HL-60/S4 treated with retinoic acid at 250 ng/mL for 4 days and 3 days (cell line): Measurements from ENCODE around the gene VSTM4.

Experiments used
- in situ Hi-C: fragments of 300-500 bp; cut with MboI; formaldehyde crosslinking; loops from 2 replicates; pipeline ENCODE4 v1.7.0; 2022; ENCODE audit warnings: low sequenced_read_pairs

The VSTM4 gene

GRCh38 chr10:49143249-49143648 is 27.9 kb upstream of the VSTM4 start:
- in situ Hi-C loops, result no loop called here

DNA sequence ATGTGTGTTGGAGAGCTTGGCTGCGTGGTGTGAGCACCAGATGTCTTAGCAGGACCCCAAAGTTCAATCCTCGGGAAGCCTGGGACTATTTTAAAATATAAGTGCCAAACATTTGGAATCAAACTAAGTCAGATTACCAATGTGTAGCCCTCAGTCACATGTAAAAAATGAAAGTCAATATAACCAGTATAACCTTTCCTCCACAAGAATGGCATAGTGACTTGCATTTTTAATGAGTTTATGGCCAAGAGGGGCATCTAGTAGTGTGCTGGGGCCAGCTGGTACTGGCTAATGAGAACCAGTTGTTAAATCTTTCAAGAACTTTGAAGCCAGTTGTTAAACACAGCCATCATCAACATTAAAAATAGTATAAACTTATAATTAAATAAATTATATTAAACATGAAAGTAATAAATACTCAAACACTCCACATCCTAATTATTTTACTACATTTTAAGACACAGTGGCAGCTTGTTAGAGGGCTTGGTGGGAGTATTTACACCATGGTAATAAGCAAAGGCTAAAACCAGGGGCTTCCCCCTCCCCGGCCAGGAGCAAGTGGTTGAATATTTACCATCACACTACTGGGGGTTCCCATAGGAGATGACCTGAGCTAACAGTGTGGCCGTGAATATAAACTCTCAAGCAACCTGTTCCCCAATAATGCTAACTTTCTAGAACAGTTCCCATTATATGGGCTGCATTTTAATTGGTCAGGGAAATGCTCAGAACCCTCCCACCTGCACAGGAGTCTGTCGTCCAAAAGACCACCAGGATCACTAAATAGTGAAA is 26.4 kb upstream of the VSTM4 start:
- in situ Hi-C loops, result no loop called here

- in situ Hi-C loops, result no loop called here
Measured at GRCh38 chr10:49140304-49141177, 25.2 kb upstream of the VSTM4 start.

DNA sequence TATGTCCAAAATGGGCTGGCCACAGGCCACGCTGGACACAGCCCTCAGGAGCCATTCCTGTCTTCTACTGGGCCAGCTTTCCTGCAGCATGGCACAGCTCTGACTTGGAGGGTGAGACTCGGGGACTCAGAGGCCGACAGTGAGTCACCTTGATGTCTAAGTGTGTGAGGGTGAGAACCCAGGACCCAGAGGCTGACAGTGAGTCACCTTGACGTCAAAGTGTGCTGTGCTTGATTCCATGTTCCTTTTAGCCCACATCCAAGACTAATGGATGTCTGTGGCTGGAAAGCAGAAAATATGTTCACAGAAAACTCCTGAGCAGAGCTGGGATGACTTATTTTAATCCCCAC is 24.5 kb upstream of the VSTM4 start:
- in situ Hi-C loops, result no loop called here

DNA sequence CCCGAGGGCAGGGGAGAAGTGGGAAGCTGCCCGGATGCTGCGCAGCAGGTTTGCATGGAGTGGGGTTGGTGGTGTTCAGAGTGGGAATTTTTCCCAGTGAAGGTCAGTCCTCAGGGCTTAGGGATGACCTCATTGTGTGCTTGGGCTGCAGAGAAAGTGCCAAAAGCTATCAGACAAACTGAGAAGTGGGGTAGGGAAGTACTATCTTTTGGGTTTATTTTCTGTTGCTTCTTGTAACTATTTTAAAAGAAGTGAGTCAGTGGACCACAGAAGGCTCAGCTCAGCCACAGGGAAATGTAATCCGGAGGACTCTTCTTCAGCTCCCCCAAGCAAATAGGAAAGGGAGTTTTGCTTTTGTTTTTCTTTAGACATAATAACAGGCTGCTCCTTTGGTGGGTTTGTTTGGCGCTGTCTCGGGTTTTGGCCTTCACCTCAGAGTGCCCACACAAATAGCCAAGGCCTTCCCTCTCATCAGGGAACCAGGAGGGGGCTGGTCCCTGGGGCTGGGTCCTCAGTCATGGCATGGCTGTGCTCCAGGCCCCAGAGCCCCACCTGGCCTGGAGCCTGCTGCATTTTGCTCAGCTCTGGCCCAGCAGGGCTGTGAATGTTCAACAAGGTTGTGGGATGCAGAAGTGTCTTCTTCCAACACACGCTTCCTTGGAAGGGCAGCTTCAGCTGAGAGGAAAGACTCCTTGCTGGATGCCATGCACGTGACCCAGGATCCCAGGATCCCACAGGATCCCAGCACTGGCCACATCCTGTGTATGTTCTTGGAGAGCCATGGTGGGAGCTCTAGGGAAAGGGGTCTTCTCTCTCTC is 23.9 kb upstream of the VSTM4 start:
- in situ Hi-C loops, result no loop called here

DNA sequence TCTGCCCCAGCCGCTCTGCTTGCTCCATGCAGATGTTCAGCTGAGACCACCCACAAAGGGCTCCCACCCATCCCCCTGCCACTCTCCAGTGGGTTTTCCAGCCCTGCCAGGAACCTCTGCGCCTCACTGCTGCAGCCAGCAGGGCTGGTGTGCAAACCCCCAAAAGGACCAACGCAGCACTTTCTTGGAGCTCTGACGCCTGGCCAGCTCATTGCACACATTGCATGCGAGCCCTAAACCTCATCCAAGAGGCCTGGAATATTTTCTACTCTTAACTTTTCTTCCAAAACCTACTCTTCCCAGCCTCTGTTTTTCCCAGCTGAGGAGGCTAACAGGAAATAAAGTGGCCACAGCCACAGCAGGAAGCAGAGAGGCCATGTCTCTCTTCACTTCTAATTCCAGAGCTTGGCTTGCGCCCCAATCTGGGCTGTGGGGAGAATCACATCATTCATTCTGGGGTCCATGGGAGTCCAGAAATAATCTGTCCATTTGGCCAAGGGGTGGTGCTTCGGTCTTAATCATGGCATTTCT is 23.1 kb upstream of the VSTM4 start:
- in situ Hi-C loops, result no loop called here

DNA sequence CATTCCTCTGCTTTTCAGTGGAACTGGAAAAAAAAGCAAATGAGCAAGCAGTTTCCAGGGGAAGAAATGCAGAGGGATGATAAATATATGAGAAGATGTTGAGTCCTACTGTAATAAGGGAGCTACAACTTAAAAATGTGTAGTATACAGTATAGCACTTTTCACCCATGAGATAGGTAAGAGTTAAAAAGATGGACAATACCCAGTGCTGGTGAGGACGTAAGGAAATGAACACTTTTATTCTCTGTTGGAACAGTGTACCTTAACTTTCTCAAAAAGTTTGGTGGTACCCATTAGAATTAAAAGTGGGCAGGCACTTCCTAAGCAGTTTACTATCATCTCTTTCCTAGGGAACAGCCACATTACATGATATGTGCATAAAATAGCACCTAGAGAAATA is 21.2 kb upstream of the VSTM4 start:
- in situ Hi-C loops, result no loop called here

- in situ Hi-C loops, result no loop called here
Measured at GRCh38 chr10:49135575-49136313, 20.4 kb upstream of the VSTM4 start.

DNA sequence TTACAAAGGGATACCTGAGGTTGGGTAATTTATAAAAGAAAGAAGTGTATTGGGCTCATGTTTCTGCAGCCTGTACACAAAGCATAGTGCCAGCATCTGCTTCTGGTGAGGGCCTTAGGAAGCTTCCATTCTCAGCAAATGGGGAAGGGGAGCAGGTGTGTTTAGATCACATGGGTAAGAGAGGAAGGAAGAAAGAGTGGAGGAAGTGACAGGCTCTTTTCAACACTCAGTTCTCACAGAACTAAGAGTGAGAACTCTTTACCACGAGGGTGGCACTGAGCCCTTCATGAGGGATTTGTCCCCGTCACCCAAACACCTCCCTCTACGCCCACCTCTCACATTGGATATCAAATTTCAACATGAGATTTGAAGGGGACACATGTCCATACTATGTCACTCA is 19.0 kb upstream of the VSTM4 start:
- in situ Hi-C loops, result no loop called here

GRCh38 chr10:49133706-49134248 is 18.5 kb upstream of the VSTM4 start, which contains the start of gene FAM170B:
TSS of gene FAM170B (minus strand) at chr10:49134021. CDS start at chr10:49133918, 103 bp downstream.
- in situ Hi-C loops, result no loop called here

GRCh38 chr10:49132362-49132737 is 17.0 kb upstream of the VSTM4 start:
- in situ Hi-C loops, result no loop called here

- in situ Hi-C loops, result no loop called here
Measured at GRCh38 chr10:49131507-49132361, 16.4 kb upstream of the VSTM4 start.

GRCh38 chr10:49129376-49129775 is 14.1 kb upstream of the VSTM4 start:
- in situ Hi-C loops, result no loop called here

DNA sequence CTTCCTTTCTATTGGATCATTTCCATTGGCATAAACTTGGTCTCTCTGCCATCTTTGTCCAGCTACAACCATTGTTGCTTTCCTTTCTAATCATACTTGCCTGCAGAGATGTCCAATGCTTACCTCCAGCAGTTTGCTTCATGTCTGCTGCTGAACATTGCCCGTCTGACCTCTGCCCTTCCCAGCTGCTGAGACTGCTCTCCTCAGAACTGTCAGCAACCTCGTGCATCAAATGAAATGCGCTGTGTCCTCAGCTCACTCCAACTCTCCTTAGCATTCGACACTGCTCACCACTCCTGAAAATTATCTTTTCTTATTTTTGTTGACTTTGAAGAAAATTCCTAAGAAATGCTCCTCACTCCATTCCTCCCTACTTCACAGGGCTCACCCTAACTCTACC is 13.5 kb upstream of the VSTM4 start:
- in situ Hi-C loops, result no loop called here

DNA sequence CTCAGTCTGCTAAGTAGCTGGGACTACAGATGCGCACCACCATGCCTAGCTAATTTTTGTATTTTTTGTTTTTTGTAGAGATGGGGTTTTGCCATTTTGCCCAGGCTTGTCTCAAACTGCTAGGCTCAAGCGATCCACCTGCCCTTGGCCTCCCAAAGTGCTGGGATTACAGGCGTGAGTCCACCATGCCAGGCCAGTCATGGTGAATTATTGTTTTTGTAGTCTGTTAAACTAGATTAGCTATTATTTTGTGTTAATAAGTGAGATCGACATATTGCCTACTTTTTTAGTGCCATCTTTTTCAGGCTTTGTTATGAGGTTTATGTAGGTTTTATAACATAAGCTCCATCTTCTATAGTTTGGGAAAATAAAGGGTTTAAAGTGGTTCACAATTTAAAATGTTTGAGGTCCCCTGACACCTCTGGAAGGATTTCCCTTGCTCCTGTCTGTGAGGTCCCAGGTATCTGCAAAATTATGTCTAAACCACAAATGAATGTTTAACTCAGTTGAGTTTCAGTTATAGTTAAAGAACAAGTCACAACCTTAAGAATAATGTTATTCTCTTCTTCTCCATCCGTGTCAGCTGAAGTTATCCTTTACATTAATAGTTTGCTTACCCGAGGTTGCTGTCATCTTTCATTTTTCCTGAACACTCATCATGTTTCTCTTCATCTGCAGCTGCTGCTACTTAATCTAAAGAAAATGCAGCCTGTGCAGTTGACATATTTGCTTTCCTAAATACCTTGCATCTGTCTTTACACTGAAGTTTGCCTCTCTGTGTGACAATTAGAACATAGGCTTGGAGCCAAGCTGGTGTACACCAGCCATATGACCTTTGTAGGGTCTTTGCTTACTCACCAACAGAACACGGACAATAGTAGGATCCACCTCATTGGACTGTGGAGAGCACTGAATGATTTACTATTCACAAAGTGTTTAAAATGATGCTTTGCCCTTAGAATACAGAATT is 8.9 kb upstream of the VSTM4 start:
- in situ Hi-C loops, result no loop called here

GRCh38 chr10:49120911-49121310 is 5.6 kb upstream of the VSTM4 start:
- in situ Hi-C loops, result no loop called here

- in situ Hi-C loops, result no loop called here
Measured at GRCh38 chr10:49119746-49120145, 4.4 kb upstream of the VSTM4 start.
